DMS153 treated with DMSO at 0.1 percent for 48 hours (cell line): ENCODE measurements around the gene BCAS3.

Source experiments
- DNase-seq: peaks from one replicate; lab custom pipeline; 2025; ENCODE audit not compliant: unreplicated experiment; lab: John Stamatoyannopoulos, UW

The BCAS3 gene

GRCh38 chr17:61307905-61308886 lies 630.5 kb downstream of the BCAS3 start:
- DNase-seq, result no peak

GRCh38 chr17:61309362-61310256 lies 632.0 kb downstream of the BCAS3 start:
- DNase-seq, result no peak

GRCh38 chr17:61310590-61310989 lies 632.9 kb downstream of the BCAS3 start:
- DNase-seq, result no peak

GRCh38 chr17:61312406-61313295 lies 635.0 kb downstream of the BCAS3 start:
- no peak for DNase-seq

- DNase-seq, result no peak
Measured at GRCh38 chr17:61313461-61314326, 636.0 kb downstream of the BCAS3 start.

GRCh38 chr17:61314368-61315078 lies 636.9 kb downstream of the BCAS3 start:
- DNase-seq, result no peak

GRCh38 chr17:61316633-61317032 lies 639.0 kb downstream of the BCAS3 start:
- DNase-seq, result no peak

- DNase-seq, result no peak
Measured at GRCh38 chr17:61317779-61318178, 640.1 kb downstream of the BCAS3 start.

GRCh38 chr17:61318684-61319098 lies 641.0 kb downstream of the BCAS3 start:
- DNase-seq, result no peak

GRCh38 chr17:61321344-61321743 lies 643.7 kb downstream of the BCAS3 start:
- DNase-seq, result no peak

- DNase-seq, result no peak
Measured at GRCh38 chr17:61322325-61323002, 644.8 kb downstream of the BCAS3 start.

- no peak for DNase-seq
Measured at GRCh38 chr17:61323003-61323908, 645.6 kb downstream of the BCAS3 start.

GRCh38 chr17:61323909-61324868 lies 646.5 kb downstream of the BCAS3 start:
- no peak for DNase-seq

GRCh38 chr17:61324950-61325349 lies 647.3 kb downstream of the BCAS3 start:
- no peak for DNase-seq

- DNase-seq, result no peak
Measured at GRCh38 chr17:61325382-61326073, 647.9 kb downstream of the BCAS3 start.

GRCh38 chr17:61326330-61326729 lies 648.7 kb downstream of the BCAS3 start:
- DNase-seq, result no peak
